ENCODE results near the gene CHD6. TPM values are rescaled to one million over a fixed set of nuclear protein-coding genes. Genes with fewer than 3 reads are reported as not detected.

CHD6 gene
- total and polyA plus RNA-seq, 11 donors, result 6.5 to 52.8 (median 38.9) TPM

DNA sequence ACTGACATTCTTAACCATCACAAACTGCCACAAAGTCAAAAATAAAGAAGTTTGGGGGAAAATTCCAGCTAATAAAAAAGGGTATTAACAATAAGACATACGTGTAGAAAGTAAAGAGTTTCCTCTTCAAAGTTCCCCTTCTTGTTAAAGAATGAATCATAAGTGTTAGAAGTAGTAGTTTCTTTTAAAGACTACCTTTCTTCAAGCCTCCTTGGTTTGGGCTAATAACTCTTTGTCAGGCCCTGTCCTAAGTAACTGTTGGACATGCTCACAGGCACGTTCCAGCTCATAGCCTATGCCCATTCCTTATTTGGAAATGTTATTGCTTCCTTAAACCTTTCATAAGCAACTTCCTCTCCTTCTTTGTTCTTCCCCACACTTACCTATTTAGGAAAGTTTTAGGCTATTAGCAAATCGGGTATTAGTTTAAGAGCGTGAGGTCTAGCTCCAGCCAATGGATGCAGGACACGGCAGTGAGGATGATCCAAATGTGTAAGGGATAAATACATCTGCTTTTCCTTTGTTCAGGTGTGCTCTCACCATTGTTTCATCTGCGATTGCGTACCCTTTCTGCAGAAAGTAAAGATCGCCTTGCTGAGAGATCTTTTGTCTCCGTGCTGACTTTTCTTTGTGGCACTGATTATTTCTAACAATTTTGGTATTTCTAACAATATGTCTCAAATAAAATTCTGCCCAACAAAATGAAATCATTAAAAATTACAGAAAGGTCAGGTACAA, 64.9 kb downstream of the CHD6 start:
- intact Hi-C loops (cut with DNase I), result no loop called here
- WGBS, 4 donors, result 88 to 93% (median 92%) methylated on average over 9 of the region's 9 CpGs
- Histone ChIP-seq H3K4me1 (peaks cover 0 to 25% (median 0%) of the 10 kb centered on the region in 12 donors), H3K27ac (no peak overlapping the region), H3K4me3 (no peak overlapping the region), H3K36me3 (peaks cover 0 to 13% (median 0%) of the 10 kb centered on the region in 9 donors), H3K27me3 (no peaks in the 10 kb centered on the region), H3K9me3 (peaks cover 0 to 15% (median 0%) of the 10 kb centered on the region in 12 donors)
- no peak for TF ChIP-seq POLR2A (IDR thresholded peaks at IDR 0.05)
- TF ChIP-seq, protein P1, sequence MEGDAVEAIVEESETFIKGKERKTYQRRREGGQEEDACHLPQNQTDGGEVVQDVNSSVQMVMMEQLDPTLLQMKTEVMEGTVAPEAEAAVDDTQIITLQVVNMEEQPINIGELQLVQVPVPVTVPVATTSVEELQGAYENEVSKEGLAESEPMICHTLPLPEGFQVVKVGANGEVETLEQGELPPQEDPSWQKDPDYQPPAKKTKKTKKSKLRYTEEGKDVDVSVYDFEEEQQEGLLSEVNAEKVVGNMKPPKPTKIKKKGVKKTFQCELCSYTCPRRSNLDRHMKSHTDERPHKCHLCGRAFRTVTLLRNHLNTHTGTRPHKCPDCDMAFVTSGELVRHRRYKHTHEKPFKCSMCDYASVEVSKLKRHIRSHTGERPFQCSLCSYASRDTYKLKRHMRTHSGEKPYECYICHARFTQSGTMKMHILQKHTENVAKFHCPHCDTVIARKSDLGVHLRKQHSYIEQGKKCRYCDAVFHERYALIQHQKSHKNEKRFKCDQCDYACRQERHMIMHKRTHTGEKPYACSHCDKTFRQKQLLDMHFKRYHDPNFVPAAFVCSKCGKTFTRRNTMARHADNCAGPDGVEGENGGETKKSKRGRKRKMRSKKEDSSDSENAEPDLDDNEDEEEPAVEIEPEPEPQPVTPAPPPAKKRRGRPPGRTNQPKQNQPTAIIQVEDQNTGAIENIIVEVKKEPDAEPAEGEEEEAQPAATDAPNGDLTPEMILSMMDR (IDR thresholded peaks at IDR 0.05), result no peak
- no peak for ATAC-seq
- no peak for DNase-seq

DNA sequence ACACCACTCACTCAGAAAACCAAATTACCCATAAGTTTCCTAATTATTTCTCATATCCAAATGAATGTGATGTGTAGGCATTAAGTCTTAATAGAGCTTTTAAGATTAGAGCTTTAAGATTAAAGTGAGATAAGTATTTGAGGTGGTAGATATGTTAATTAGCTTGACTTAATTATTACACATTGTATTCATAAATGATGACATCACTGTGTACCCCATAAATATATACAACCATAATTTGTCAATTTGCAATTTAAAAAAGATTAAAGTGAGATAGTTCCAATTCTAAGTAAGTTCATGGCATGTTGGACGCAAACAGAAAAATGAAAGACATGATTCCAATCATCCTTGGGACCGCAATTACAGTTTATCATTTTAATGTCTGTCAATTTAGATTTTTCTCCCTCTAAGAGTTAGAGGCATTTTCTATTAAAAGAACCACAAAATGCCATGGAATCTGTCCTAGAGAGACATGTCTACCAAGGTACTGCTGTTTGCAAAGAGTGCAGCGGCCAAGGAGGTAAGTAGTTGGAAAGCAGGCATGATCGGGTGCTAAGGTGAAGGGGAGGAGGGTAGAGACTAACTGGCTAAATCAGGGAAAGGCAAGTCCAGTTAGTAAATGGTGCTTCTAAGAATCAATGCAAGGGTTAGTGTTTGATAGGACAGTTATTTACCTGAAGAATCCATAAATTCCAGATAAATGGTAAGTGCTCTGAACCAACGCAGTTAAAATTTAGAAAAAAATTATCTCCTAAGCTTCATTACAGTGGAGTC, 65.7 kb downstream of the CHD6 start:
- DNase-seq (no peak), ATAC-seq (no peak)
- TF ChIP-seq POLR2A (IDR thresholded peaks at IDR 0.05), result no peak
- TF ChIP-seq, protein P1 (IDR thresholded peaks at IDR 0.05), result no peak
- Histone ChIP-seq H3K9me3 (peaks cover 0 to 15% (median 0%) of the 10 kb centered on the region in 12 donors), H3K27ac (no peak overlapping the region), H3K4me1 (peaks cover 0 to 17% (median 0%) of the 10 kb centered on the region in 12 donors), H3K4me3 (no peak overlapping the region), H3K36me3 (peaks cover 0 to 13% (median 0%) of the 10 kb centered on the region in 9 donors), H3K27me3 (no peaks in the 10 kb centered on the region)
- WGBS, 4 donors, result 96 to 99% (median 98%) methylated on average over 5 of the region's 5 CpGs
- intact Hi-C loops (cut with DNase I), result no loop called here

- ATAC-seq, result no peak
- no peak for DNase-seq
- H3K9me3 ChIP-seq, result peaks cover 0 to 15% (median 0%) of the 10 kb centered on the region in 12 donors
- no peak overlapping the region for H3K4me3 ChIP-seq
- peaks cover 0 to 16% (median 0%) of the 10 kb centered on the region in 9 donors for H3K36me3 ChIP-seq
- peaks cover 0 to 15% (median 0%) of the 10 kb centered on the region in 12 donors for H3K4me1 ChIP-seq
- 73 to 90% (median 84%) methylated on average over 3 of the region's 3 CpGs for WGBS, 4 donors
- H3K27ac ChIP-seq, result no peak overlapping the region
- no peak for TF ChIP-seq POLR2A (IDR thresholded peaks at IDR 0.05)
- TF ChIP-seq, protein P1 (IDR thresholded peaks at IDR 0.05), result no peak
- intact Hi-C loops (cut with DNase I), result no loop called here
- no peaks in the 10 kb centered on the region for H3K27me3 ChIP-seq
Measured at GRCh38 chr20:41551011-41551705, 67.0 kb downstream of the CHD6 start.

Data from heart left ventricle (tissue), 16 donors.